Mesenchymal stem cell (in vitro differentiated cells and primary cell): Measurements from ENCODE around the gene RAB14.

Source experiments
- DNase-seq: peaks from one replicate; pipeline ENCODE4 v3.0.0-alpha.2; 2013
- H2AFZ ChIP-seq: one replicate; pipeline ENCODE4 v1.6.1; 2013; ENCODE audit warnings: low read depth, mild to moderate bottlenecking, control low read depth, inconsistent platforms, low read length, moderate library complexity
- H2AK5ac ChIP-seq: 2 replicates; pipeline ENCODE4 v1.6.1; 2013; ENCODE audit warnings: low read length, moderate library complexity, mild to moderate bottlenecking, inconsistent platforms; ENCODE audit not compliant: severe bottlenecking
- H2BK120ac ChIP-seq: one replicate; pipeline ENCODE4 v1.6.1; 2013; ENCODE audit warnings: low read depth, mild to moderate bottlenecking, inconsistent platforms, low read length, moderate library complexity
- H2BK12ac ChIP-seq, 2 experiments: one replicate each; pipeline ENCODE4 v1.6.1; 2013; ENCODE audit warnings: inconsistent platforms in 2 of 2, low read length in 2 of 2, mild to moderate bottlenecking in 2 of 2, moderate library complexity in 2 of 2, control low read depth in 1 of 2
- H2BK15ac ChIP-seq: one replicate; pipeline ENCODE4 v1.6.1; 2013; ENCODE audit warnings: mild to moderate bottlenecking, low read depth, inconsistent platforms; ENCODE audit not compliant: poor library complexity, severe bottlenecking
- H2BK5ac ChIP-seq: 2 replicates; pipeline ENCODE4 v1.6.1; 2013; ENCODE audit warnings: low read depth, mild to moderate bottlenecking, low read length, control low read depth, inconsistent platforms; ENCODE audit not compliant: poor library complexity, severe bottlenecking
- H3K14ac ChIP-seq, 2 experiments: one replicate each; pipeline ENCODE4 v1.6.1; 2013; ENCODE audit warnings: inconsistent platforms in 2 of 2, low read length in 2 of 2, control low read depth in 1 of 2, mild to moderate bottlenecking in 1 of 2, moderate library complexity in 1 of 2
- H3K18ac ChIP-seq, 2 experiments: one replicate each; pipeline ENCODE4 v1.6.1; 2013; ENCODE audit warnings: inconsistent platforms in 2 of 2, low read length in 2 of 2, control low read depth in 1 of 2, low read depth in 1 of 2, mild to moderate bottlenecking in 1 of 2
- H3K23ac ChIP-seq, 2 experiments: one replicate each; pipeline ENCODE4 v1.6.1; 2013; ENCODE audit warnings: inconsistent platforms in 2 of 2, low read length in 2 of 2, mild to moderate bottlenecking in 2 of 2, moderate library complexity in 2 of 2, control low read depth in 1 of 2
- H3K27ac ChIP-seq: 2 replicates; pipeline ENCODE4 v1.5.1; 2013; ENCODE audit warnings: mild to moderate bottlenecking, moderate library complexity, low read length, control low read depth, inconsistent platforms; ENCODE audit not compliant: poor library complexity, severe bottlenecking
- H3K27me3 ChIP-seq, 2 experiments: 2 replicates each; pipeline versions ENCODE4 v1.6.1 to v1.7.0; 2013; ENCODE audit warnings: low read length in 2 of 2, mild to moderate bottlenecking in 2 of 2, moderate library complexity in 2 of 2, control low read depth in 1 of 2, inconsistent platforms in 1 of 2; ENCODE audit not compliant: control insufficient read depth in 1 of 2, insufficient read depth in 1 of 2
- H3K36me3 ChIP-seq, 2 experiments: 2 replicates each; pipeline versions ENCODE4 v1.6.1 to v1.7.0; 2013; ENCODE audit warnings: low read length in 2 of 2, control low read depth in 1 of 2, inconsistent platforms in 1 of 2, low read depth in 1 of 2, mild to moderate bottlenecking in 1 of 2; ENCODE audit not compliant: insufficient read depth in 2 of 2, control insufficient read depth in 1 of 2
- H3K4ac ChIP-seq, 2 experiments: one replicate each; pipeline ENCODE4 v1.6.1; 2013; ENCODE audit warnings: inconsistent platforms in 2 of 2, low read length in 2 of 2, mild to moderate bottlenecking in 2 of 2, moderate library complexity in 2 of 2, control low read depth in 1 of 2, low read depth in 1 of 2
- H3K4me1 ChIP-seq: 2 replicates; pipeline ENCODE4 v1.6.1; 2013; ENCODE audit warnings: low read depth, low read length, control low read depth; ENCODE audit not compliant: control insufficient read depth, insufficient read depth
- H3K4me2 ChIP-seq: 2 replicates; pipeline ENCODE4 v1.6.1; 2013; ENCODE audit warnings: low read length, mild to moderate bottlenecking, inconsistent platforms; ENCODE audit not compliant: poor library complexity, severe bottlenecking
- H3K4me3 ChIP-seq, 2 experiments: 2 replicates each; pipeline versions ENCODE4 v1.5.1 to v1.7.0; 2013; ENCODE audit warnings: low read length in 2 of 2, mild to moderate bottlenecking in 2 of 2, control low read depth in 1 of 2, low read depth in 1 of 2; ENCODE audit not compliant: insufficient read depth in 1 of 2
- H3K79me1 ChIP-seq: replicated peaks from 2 replicates; pipeline ENCODE4 v1.6.1; 2013; ENCODE audit warnings: mild to moderate bottlenecking, control low read depth, low read length, inconsistent platforms; ENCODE audit not compliant: poor library complexity, severe bottlenecking
- H3K9ac ChIP-seq: 2 replicates; pipeline ENCODE4 v1.7.0; 2013; ENCODE audit warnings: mild to moderate bottlenecking, low read length, moderate library complexity
- H3K9me3 ChIP-seq: 2 replicates; pipeline ENCODE4 v1.7.0; 2013; ENCODE audit warnings: mild to moderate bottlenecking, low read length; ENCODE audit not compliant: control insufficient read depth
- H4K8ac ChIP-seq: one replicate; pipeline ENCODE4 v1.6.1; 2013; ENCODE audit warnings: inconsistent platforms, mild to moderate bottlenecking, low read length, moderate library complexity
- H4K91ac ChIP-seq: one replicate; pipeline ENCODE4 v1.6.1; 2013; ENCODE audit warnings: mild to moderate bottlenecking, low read length, inconsistent platforms
- WGBS: methylation state at CpG from one replicate; pipeline ENCODE4 v1.1.7; 2013; ENCODE audit warnings: mixed read lengths; 5-methylcytosine and 5-hydroxymethylcytosine counted together

Gene RAB14

GRCh38 chr9:121191235-121191634, 10.4 kb downstream of the RAB14 start:
- Histone ChIP-seq H3K9ac (peak overlapping the region; percentile 5), H3K18ac (no peak overlapping the region), H3K79me1 (no peaks in the 10 kb centered on the region), H2AFZ (no peak overlapping the region), H2BK12ac (no peak overlapping the region), H3K14ac (no peak overlapping the region), H2AK5ac (no peak overlapping the region), H3K23ac (no peak overlapping the region), H3K27ac (no peak overlapping the region), H3K4ac (no peak overlapping the region), H4K8ac (no peak overlapping the region), H2BK5ac (no peak overlapping the region), H2BK15ac (no peak overlapping the region), H3K9me3 (no peaks in the 10 kb centered on the region), H4K91ac (no peak overlapping the region), H3K4me3 (no peak overlapping the region), H3K27me3 (no peaks in the 10 kb centered on the region), H2BK120ac (no peak overlapping the region), H3K4me2 (no peak overlapping the region), H3K4me1 (peaks cover 3% of the 10 kb centered on the region), H3K36me3 (peaks cover 0 to 23% of the 10 kb centered on the region in 2 experiments)
- no peak for DNase-seq
- 95% methylated on average over 2 of the region's 2 CpGs for WGBS

- Histone ChIP-seq H3K9ac (no peak overlapping the region), H2AK5ac (no peak overlapping the region), H3K27ac (no peak overlapping the region), H3K79me1 (peaks cover 2% of the 10 kb centered on the region), H2AFZ (no peak overlapping the region), H3K4me1 (peaks cover 3% of the 10 kb centered on the region), H3K9me3 (no peaks in the 10 kb centered on the region), H4K91ac (no peak overlapping the region), H2BK12ac (no peak overlapping the region), H3K4ac (no peak overlapping the region), H2BK120ac (no peak overlapping the region), H3K18ac (no peak overlapping the region), H3K4me2 (no peak overlapping the region), H3K14ac (no peak overlapping the region), H3K27me3 (no peaks in the 10 kb centered on the region), H3K4me3 (no peak overlapping the region), H2BK15ac (no peak overlapping the region), H3K23ac (no peak overlapping the region), H4K8ac (no peak overlapping the region), H2BK5ac (no peak overlapping the region), H3K36me3 (peaks cover 0 to 38% of the 10 kb centered on the region in 2 experiments)
- DNase-seq, result no peak
- WGBS, result 92% methylated on average over 3 of the region's 3 CpGs
Measured at GRCh38 chr9:121189660-121190059, 12.0 kb downstream of the RAB14 start.

- Histone ChIP-seq H3K27ac (no peak overlapping the region), H3K14ac (no peak overlapping the region), H3K4ac (no peak overlapping the region)
Measured at GRCh38 chr9:121189006-121189405, 12.7 kb downstream of the RAB14 start.

GRCh38 chr9:121187636-121188305, 13.9 kb downstream of the RAB14 start:
- H3K9me3 ChIP-seq, result no peaks in the 10 kb centered on the region
- H3K27ac ChIP-seq, result no peak overlapping the region
- H2AFZ ChIP-seq, result no peak overlapping the region
- no peak overlapping the region for H2BK12ac ChIP-seq
- no peak overlapping the region for H2BK15ac ChIP-seq
- no peak overlapping the region for H4K8ac ChIP-seq
- no peak overlapping the region for H3K9ac ChIP-seq
- no peak overlapping the region for H3K4me3 ChIP-seq
- H2BK120ac ChIP-seq, result no peak overlapping the region
- no peak overlapping the region for H4K91ac ChIP-seq
- no peak overlapping the region for H3K4ac ChIP-seq
- no peak overlapping the region for H3K4me2 ChIP-seq
- peak; percentile 47 for DNase-seq
- no peak overlapping the region for H3K18ac ChIP-seq
- H3K27me3 ChIP-seq, result no peaks in the 10 kb centered on the region
- peaks cover 7% of the 10 kb centered on the region for H3K79me1 ChIP-seq
- H3K23ac ChIP-seq, result no peak overlapping the region
- no peak overlapping the region for H2BK5ac ChIP-seq
- no CpG with 5 or more reads among the region's 3 CpGs for WGBS
- no peak overlapping the region for H3K14ac ChIP-seq
- H3K4me1 ChIP-seq, result peaks cover 1% of the 10 kb centered on the region
- H2AK5ac ChIP-seq, result no peak overlapping the region
- peaks cover 0 to 55% of the 10 kb centered on the region in 2 experiments for H3K36me3 ChIP-seq

More at GRCh38 chr9:121189006-121189405, 12.7 kb downstream of the RAB14 start:
- Histone ChIP-seq H3K4me2 (no peak overlapping the region), H4K91ac (no peak overlapping the region), H3K9me3 (no peaks in the 10 kb centered on the region), H2AFZ (no peak overlapping the region), H2AK5ac (no peak overlapping the region), H4K8ac (no peak overlapping the region), H3K4me3 (no peak overlapping the region), H3K4me1 (peaks cover 3% of the 10 kb centered on the region), H3K23ac (no peak overlapping the region), H3K27me3 (no peaks in the 10 kb centered on the region), H2BK120ac (no peak overlapping the region), H2BK15ac (no peak overlapping the region), H3K79me1 (peaks cover 5% of the 10 kb centered on the region), H2BK5ac (no peak overlapping the region), H3K9ac (no peak overlapping the region), H3K18ac (no peak overlapping the region), H2BK12ac (no peak overlapping the region), H3K36me3 (peaks cover 0 to 44% of the 10 kb centered on the region in 2 experiments)
- DNase-seq, result no peak
- WGBS, result no CpG with 5 or more reads among the region's 1 CpG
